GM18505 (cell line): ENCODE data around the gene NCF4.

Experiments
- ATAC-seq: cut with Tn5 transposase; IDR thresholded peaks from one replicate; pipeline ENCODE4 v1.9.1; 2021; ENCODE audit not compliant: unreplicated experiment
- POLR2A ChIP-seq: IDR thresholded peaks from 4 replicates; pipeline ENCODE4 v1.6.1; 2011; ENCODE audit warnings: borderline replicate concordance; ENCODE audit not compliant: insufficient read depth, insufficient read length; ENCODE audit errors: extremely low read depth

The NCF4 gene

DNA sequence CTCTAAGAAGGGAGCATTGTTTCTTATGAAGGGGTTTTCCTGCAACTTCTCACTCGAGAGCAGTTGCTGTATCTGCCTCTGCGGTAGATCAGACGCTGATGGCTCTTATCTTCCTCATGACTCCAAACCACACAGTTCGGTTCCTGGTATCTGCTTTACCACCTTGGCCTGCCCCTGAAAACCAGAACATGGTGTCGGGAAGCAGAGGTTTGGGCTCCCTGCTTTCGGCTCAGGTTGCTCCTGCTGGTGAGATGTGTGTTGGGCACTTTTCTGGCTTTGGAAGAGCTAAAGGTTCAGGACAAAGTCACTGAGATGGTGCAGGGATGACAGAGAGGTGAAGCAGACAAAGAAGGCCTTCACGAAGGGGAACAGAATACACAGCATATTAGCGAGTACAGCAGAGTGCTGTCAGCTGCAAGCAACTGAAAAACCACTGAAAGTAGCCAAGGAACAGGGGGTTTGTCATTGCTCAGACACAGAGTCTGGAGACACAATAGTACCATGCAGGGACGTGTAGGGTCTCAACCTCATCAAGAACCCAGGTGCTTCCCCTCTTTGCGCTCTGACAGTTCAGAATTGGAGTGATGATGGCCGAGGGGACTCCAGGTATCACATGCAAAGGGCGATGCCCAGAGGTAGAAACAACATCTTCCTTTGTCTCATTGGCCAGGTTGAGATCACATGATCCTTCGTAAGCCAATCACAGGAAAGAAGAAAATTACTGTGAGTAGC lies 40.8 kb downstream of the NCF4 start:
- no peak for TF ChIP-seq POLR2A
- ATAC-seq: no peak

- no peak for ATAC-seq
- no peak for TF ChIP-seq POLR2A
These were observed 41.5 kb downstream of the NCF4 start for GRCh38 chr22:36902143-36902926.

GRCh38 chr22:36904260-36904880 lies 43.6 kb downstream of the NCF4 start:
- no peak for TF ChIP-seq POLR2A
- no peak for ATAC-seq

DNA sequence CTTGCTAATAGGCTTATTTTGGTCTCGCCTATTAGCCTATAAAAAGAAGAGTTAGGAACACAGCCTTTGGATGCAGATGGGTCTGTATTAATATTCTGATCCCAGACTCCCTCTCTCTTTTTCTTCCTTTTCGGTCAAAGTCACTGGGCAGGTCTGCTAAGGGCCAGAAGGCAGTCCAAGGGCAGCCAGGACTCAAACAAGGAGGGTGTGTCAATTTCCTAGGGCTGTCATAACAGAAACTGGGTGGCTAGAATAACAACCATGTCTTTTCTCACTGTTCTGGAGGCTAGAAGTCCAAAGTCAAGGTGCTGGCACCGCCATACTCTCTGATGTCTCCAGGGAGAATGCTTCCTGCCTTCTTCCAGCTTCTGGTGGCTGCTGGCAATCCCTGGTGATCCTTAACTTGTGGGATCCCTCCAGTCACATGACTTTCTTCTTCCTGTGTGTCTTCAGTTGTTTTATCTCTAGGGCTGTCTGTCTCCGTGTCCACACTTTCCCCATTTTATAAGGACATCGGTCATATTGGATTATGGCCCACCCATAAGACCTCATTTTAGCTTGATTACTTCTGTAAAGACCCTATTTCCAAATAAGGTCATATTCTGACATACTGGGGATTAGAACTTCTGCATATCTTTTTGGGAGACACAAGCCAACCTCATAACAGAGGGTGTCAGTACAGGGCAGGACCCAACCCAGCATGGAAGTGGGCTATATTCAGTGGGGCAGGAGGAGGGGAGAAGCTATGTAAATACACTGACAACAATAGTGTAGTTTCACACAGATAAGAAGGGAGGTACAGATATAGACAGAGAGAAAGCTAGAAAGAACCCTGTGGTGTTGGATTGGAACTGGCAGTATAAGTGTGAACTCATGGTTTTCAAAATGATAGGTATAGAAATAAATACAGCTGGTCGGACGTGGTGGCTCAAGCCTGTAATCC lies 46.7 kb downstream of the NCF4 start:
- ATAC-seq: no peak
- TF ChIP-seq POLR2A: no peak

GRCh38 chr22:36910461-36910860 lies 49.7 kb downstream of the NCF4 start:
- no peak for ATAC-seq
- TF ChIP-seq POLR2A: no peak

DNA sequence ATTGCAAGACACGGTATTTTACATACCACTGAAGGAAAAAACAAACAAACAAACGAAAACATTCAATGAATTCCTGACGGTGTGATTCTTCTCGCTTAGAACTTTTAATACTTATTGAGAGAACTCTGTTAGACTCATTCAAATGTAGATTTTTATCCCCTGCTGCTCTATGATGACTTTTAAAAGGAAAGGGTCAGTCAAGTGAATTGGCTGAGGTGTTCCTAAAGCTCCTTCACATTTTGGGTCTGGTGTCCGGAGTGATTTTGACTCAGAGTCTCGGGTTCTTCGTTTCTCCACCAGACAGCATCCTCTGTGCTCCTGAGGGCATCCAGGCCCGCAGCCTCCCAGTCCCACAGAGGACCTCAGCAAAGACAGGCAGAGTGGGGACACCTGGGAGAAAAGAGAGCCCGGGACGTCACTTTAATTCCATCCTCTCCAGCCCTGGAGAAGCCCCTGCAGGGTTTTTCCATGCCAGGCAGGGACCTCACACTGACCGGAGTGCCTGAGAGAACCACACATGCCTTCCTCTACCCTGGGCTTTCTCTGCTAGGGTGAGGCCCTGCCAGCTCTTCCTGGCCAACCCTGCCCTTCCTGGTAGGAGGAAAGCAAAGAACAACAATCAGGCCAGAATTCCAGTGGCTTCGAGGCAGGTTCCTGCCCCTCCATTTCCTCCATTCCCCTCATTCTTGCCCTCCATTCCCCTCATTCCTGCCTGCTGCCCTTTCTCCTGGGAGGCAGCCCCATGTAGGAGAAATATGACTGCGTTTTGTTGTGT lies 51.3 kb downstream of the NCF4 start:
- ATAC-seq: no peak

GRCh38 chr22:36912694-36913426 lies 52.1 kb downstream of the NCF4 start:
- no peak for ATAC-seq
- TF ChIP-seq POLR2A: no peak

More for the DNA sequence above, 51.3 kb downstream of the NCF4 start:
- no peak for TF ChIP-seq POLR2A

GRCh38 chr22:36913427-36914389 lies 52.9 kb downstream of the NCF4 start, which contains the start of gene CSF2RB:
Gene CSF2RB (plus strand): TSS chr22:36913628. CDS start chr22:36922208, 8,580 bp downstream.
- no peak for ATAC-seq
- no peak for TF ChIP-seq POLR2A

GRCh38 chr22:36914390-36914752 lies 53.6 kb downstream of the NCF4 start:
- no peak for TF ChIP-seq POLR2A

GRCh38 chr22:36916034-36916433 lies 55.2 kb downstream of the NCF4 start:
- no peak for TF ChIP-seq POLR2A
- no peak for ATAC-seq

More at GRCh38 chr22:36914390-36914752, 53.6 kb downstream of the NCF4 start:
- no peak for ATAC-seq
